IPS DF 19.7 (cell line): Measurements from ENCODE around the gene RANGAP1.

ENCODE experiments used
- DNase-seq: peaks from one replicate; pipeline ENCODE4 v3.0.0-alpha.2; 2013; ENCODE audit warnings: low read depth, low spot score

The RANGAP1 gene

DNA sequence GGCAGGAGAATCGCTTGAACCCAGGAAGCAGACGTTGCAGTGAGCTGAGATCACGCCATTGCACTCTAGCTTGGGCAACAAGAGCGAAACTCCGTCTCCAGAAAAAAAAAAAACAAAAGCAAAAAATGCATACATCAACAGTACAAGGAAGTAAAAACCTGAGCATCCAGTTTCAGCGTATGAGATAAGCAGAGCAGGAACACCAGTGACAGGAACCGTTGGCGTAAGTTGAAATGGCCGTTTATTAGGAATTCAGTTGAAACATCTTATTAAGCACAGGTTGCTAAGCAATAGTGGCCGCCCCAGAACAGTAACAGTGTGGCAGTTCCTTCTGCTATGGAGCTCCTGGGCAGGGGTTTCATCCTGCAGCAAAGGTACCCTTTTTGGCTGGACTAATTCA, 84.8 kb downstream of the RANGAP1 start:
- no peak for DNase-seq

DNA sequence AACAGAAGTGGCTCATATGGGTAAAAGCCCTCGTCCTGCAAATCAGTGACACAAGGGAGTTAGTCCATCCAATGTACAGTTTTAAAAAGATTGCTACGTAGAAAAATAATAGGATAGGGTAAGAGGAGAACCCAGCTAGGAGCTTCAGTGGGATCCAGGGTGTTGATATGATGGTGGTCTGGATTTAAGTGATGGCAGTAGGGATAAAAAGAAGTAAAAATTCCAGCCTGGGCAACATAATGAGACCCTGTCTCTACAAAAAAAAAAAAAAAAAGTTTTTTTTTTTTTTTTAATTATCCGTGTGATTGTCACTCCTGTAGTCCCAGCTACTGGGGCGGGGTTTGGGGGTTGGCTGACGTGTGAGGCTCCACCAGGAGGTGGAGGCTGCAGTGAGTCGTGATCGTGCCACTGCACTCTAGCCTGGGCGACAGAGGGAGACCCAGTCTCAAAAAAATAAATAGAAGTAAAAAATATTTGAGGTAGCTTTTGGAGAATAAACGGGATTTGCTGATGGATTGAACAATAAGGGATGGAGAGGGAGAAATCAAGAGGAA, 87.9 kb downstream of the RANGAP1 start:
- DNase-seq = no peak

DNA sequence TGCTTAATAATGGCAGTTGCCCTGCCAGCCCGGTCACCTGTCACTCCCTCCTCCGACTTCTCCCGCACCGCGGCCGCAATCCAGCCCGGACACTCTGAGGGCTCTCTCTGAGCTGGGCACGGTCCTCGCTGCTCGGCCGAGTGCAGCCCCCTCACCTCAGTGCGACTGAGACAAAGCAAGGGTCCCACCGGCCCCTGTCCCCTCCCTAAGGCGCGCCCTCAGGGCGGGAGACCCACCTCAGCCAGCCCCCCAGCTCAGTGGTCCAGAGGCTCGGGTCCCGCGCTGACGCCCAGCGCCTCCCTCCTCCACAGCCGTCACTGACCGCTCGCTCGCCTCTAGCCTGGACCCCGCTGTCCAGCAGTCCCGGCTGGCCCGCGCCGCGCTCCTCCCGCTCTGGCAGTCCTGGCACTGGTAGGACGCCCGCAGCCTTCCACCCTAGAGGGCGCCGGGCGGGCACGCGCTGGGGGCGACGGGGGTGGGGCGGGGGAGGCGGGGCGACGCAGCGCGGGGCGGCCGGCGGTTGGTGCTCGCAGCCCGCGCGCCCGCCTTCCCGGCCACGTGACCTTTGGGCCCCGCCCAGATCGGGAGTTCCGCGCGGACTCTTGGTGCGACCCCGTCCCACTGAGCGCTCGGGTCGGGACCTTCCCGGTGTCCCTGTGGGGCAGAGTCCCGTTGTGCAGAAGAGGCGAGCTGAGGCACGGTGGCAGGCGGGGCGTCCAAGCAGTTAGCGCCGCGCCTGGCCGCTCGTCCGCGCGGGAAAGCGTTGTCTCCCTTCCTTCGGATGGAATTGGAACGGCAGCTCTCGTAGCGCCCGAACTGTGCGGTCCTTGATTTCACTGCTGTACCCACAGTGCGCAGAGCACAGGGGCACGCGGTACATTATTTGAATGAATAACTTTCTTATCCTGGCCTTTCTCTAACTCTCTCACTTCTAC, 88.7 kb downstream of the RANGAP1 start:
- DNase-seq = no peak
